CD4-positive, alpha-beta T cell treated with Interleukin-1 beta for 1 hour (primary cell): ENCODE data around the gene MRPL43.
"Not testable (repeated sequence)": the region's sequence is repeated elsewhere in the genome, so short reads cannot be mapped to it uniquely, and the experiment has no call there.

Source experiments
- DNase-seq, 2 donors: peaks; one replicate each; pipeline ENCODE4 v3.0.0-alpha.2; 2020 to 2022

Gene MRPL43

DNA sequence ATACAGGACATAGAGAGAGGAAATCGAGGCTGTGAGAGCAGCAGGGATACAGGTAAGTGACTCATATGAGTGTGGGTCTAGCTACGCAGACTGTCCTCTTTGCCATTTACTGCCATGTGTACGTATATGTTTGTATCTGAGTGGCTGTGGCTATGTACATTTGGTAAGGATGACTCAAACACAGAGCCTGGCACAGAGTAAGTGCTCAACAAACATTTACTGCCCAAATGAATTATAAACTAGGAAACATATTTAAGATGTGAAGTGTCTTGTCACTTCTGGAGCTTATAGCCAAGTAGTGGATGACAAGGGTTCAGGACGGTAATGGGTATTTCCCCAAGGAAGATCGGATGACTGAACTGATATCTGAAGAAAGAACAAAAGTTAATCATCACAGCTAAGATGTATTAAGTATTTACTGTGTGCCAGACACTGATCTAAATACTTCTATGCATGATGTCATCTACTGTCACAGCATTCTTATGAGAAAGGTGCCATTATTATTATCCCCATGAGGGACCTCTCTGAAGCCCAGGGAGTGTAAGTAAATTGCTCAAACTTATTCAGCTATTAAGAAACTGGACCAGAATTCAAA lies 6.0 kb downstream of the MRPL43 start:
- DNase-seq: no peak

DNA sequence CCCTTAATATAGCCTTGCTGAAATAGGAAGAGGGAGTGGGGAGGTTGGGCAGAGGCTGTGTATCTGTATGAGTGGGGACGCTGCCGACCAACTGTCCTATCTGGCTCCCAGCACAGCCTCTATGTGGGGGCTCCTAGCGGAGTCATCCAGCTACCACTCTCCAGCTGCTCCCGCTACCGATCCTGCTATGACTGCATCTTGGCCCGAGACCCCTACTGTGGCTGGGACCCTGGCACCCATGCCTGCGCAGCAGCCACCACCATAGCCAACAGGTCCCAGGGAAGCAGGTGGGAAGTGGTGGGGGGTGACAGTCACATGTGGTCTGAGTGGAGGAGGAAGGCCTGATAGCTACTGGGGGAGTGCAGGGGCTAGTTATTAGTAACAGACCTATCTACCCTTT lies 6.6 kb downstream of the MRPL43 start:
- no peak for DNase-seq

DNA sequence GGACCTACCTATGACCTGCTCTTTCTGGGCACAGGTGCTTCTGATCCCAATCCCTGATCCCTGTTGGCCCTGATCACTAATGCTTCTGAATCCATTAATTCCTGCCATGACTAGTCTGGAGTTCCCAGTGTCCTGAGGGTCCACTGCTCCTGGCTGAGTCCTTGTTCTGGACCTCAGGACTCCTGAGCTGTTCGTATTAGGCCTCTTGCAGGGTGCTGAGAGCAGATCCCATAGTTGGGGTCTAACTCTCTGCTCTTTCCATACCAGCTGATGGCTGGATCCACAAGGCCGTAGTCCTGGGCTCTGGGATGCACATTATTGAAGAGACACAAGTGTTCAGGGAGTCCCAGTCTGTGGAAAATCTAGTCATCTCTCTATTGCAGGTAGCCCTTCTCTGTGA lies 7.0 kb downstream of the MRPL43 start:
- DNase-seq: no peak

DNA sequence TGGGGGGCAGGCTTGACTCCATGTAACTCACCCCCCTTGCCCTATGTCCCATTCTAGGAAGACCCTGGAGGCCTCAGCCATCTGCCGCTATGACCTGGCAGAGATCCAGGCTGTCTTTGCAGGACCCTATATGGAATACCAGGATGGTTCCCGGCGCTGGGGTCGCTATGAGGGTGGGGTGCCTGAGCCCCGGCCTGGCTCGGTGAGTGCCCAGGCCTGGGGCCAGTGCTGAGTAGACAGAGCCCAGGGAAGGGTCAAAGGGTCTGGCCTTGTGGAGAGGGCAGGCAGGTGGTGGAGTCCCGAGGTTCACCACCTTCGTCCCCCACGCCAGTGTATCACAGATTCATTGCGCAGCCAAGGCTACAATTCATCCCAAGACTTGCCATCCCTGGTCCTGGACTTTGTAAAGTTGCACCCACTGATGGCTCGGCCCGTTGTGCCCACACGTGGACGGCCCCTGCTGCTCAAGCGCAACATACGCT lies 7.5 kb downstream of the MRPL43 start:
- no peak for DNase-seq

DNA sequence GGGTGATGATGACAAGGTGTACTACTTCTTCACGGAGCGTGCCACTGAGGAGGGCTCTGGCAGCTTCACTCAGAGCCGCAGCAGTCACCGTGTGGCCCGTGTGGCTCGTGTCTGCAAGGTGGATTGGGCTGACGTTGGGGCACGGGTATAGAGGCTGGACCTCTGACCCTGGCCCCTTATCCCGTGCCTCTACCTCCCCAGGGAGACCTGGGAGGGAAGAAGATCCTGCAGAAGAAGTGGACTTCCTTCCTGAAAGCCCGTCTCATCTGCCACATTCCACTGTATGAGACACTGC lies 8.4 kb downstream of the MRPL43 start:
- DNase-seq: no peak

DNA sequence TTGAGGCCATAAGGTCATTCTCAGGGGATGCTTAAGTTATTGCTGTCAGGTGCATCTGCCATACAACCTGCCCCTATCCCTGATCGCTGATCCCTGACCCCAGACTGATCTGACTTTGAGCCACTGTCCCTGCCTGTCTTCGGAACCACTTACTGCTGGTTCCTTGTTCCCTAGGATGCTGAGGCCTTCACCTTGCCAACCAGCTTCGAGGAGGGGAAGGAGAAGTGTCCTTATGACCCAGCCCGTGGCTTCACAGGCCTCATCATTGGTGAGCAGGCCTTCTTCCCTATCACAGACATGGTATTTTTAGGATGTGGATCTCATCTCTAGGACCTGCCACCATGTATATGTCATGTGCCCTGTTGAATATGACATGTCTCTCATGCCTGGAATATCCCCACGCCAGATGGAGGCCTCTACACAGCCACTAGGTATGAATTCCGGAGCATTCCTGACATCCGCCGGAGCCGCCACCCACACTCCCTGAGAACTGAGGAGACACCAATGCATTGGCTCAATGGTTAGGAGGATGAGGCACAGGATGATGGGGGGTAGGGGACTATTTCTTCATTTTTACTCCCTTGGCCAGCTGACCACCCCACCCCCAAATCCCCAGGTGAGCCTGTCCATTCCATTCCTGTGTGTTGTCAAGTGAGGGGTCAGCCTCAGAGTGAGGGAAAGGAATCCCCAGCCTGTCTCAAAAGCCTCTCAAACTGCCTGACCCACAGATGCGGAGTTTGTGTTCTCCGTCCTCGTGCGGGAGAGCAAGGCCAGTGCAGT lies 9.0 kb downstream of the MRPL43 start:
- DNase-seq: no peak

DNA sequence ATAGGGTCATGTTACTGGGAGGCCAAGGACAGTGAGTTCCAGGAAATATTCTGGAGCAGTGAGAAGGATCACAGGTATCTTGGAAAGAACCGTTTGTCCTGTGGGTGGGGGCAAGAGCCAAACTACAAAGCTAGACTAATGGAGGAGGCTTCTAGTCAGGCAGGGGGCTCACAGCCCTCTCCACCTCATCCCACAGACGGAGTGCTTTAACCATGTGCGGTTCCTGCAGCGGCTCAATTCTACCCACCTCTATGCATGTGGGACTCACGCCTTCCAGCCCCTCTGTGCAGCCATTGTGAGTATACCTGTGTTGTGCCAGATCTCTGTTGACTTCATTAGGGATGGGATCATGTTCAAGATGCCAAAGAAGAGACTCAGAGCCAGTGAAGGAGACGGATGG lies 9.9 kb downstream of the MRPL43 start:
- DNase-seq: no peak

DNA sequence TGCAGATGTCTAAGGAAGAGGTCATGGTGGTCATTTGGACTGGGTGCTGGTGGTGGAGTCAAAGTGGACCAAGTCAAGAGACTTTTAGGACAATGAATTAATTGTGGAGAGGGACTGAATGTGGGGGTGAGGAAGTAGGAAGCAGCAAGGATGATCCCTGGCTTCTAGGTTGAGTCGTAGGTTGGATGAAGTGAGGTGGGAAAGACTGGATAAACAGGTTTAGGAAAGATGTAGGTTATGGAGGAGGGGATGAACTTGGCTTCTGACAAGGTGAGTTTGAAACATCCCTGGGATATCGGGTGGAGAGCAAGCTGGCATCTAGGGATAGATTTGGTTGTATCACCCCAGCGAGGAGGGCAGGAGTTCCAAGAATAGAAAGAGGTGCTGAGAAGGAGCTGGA lies 10.4 kb downstream of the MRPL43 start:
- no peak for DNase-seq

DNA sequence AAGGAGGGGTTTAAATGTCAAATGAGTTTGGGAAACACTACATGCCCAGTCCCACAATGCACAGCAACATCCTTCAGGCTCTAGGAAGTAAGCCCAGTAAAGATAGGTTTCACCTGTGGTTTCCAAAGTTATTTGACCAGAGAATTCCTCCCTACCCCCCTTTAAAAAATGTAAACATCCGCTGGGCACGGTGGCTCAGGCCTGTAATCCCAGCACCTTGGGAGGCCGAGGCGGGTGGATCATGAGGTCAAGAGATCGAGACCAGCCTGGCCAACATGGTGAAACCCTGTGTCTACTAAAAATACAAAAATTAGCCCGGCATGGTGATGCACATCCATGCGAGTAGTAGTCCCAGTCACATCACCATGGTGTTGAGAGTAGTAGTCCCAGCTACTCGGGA lies 11.9 kb downstream of the MRPL43 start:
- DNase-seq: not testable (repeated sequence)

DNA sequence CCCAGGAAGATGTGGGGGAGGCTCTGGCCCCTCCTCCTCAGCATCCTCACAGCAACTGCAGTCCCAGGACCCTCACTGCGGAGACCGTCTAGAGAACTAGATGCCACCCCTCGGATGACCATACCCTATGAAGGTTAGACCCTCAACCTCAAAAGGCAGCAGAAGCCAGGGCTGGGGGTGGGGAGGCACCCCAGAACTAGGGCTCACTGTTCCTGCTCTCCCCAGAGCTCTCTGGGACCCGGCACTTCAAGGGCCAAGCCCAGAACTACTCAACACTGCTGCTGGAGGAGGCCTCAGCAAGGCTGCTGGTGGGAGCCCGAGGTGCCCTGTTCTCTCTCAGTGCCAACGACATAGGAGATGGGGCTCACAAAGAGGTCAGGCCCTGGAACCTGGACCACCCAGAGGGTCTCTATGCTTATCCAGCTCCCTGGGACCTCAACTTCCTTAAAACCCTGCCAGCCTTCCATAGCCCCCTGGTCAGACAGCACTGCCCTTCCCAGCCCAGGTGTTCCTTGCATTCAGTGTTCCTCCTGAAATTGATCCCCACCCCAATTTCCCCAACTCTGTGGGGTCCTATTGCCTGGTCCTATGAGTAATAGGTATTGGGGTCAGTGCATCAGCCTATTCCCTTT lies 14.3 kb downstream of the MRPL43 start:
- DNase-seq: no peak

DNA sequence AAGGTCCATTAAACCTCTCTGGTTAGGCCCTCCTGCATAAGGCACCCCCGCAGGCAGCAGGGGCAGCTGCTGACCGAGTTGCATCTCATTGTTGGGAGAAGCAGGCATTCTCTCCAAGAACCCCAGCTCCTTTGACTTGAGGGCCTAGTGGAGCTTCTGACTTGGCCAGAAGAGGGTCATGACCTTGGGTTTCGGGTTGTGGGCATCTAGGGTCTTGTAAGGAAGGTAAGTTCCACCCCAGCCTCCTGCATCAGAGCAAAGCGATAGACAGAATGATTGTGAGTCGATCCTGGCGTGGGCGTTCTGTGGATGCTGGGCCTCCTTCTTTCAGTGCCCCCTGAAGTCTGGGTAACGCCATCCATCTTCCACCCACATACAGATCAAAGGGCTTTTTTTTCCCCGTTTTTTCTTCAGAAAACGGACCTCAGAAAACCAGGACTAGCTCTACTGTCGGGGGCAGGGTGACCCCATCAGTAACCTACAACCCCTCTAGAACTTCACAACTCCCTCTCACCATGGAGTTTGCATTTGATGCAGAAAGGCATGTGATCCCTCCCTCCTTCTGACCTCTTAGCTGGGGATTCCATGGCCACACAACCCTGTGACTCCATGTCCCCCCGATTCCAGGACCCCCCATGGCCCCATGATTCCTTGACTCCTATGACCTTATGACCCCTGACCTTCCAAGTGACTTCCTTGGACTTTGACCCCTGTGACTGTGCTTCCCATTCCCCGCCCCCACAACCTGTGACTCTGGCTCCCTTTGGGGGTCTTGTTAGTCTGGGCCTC lies 15.0 kb downstream of the MRPL43 start:
- no peak for DNase-seq

DNA sequence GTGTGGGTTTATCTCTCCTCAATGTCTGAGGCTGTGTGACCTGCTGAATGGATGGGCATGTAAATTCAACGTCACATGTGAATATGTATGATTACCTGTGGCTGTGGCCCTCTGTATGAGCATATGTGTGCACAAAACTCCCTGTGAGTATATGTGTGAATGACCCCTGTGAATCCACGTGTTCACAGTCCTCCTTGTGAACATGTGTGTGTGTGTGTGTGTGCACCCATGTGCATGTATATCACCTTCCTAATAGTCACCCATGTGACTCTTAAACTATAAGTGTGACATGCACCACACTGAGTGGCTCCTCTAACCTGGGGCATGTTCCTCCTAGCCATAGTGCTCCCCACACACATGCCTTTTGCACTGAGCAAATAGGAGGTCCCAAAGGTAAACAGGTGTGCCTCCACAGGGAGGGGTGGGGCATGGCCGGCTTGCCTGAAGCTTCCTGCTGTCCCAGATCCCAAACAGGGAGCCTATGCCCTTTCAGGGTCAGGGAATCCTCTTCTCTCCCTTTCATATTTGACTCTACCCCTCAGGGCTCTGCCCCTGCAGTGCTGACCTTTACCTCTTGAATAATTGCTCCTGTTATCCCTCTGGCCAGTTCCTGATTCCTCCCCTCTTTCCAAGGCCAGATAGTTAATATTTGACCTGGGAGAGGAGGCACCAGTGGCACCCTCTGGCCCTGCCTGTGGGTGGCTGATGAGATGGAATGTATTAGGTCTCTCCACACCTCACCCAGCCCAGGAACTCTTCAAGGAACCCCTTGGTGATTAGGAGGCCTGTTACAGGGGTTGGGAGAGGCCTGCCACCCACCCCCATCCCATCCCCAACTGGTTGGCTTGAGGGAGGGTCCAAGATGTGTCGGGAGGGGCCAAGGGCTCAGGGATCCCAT lies 16.1 kb downstream of the MRPL43 start:
- DNase-seq: no peak

DNA sequence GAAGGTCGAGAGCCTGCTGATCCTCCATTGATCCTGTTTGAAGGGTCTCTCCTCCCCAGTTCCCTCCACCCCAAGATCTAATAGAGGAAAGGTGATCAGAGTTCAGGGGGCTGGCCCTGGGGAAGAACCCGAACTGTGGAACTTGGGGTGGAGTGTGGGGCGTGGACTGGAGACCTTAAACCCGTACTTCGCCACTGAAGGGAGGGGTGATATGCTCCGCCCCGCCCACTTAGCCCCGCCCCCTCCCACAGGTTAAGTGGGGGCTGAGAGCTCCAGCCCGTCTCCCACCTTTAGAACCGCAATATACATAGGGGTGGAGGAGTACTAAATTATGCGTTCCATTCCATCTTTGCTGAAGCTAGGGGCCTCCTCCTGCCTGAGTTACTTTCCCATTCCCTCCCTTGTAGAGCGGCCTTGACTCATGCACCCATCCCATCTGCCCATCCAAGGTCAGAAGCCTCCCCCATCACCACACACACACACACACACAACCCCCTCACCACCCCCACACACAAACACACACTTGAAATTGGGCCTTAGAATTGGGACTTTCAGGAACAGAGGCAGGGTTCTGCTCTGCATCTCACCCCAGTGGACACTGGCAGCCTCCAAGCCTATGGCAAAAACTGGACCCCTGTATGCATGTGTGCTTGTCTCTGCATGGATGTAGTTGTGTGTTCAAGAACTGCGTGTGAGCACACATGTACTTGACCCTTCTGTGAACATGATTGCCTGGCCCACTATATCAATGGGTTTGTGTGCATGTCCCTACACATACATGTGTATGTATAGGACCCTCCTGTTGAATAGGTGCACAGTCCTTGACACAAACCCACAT lies 17.0 kb downstream of the MRPL43 start:
- peak; percentile 49 to 53 for DNase-seq

DNA sequence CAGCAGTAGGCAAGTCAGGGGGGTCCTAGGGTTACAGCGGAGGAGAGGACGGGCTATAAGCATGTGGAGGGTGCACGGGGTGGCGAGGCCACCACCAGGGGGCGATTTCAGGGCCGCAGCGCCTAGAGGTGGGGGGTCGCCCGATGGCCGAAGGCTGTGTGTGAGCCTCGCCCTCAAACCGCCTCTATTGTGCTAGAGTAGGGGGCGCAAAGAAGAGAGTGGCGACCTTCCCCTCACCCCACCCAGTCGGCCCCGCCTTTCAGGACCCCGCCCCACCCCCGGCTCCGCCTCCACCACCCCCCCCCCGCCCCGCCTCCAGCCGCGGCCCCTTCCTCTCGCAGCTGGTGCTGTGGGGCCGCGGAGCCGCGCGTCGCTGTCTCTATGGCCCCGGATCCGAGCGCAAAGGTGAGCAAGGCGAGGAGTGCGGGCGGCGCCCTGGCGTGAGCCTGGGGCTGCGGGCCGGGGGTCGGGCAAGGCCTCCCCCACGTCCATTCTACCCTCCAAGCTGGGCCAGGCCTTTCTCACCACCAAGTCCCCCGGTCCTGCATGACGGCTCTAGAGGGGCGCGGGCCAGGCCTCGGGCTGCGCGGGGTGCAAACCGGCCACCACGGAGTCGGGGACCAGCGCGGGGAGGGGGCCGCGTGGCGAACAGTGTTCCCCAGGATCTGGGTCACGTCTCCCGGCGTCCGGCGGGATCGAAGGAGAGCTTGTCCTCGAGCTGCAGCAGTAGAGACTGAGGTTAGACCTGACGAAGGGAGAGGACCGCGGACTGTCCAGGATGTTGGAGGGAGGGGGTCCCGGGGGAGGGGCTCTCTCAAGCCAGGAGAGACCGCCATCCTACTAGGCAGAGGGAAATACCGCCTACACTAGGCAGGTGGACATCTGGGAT lies 17.9 kb downstream of the MRPL43 start, which contains the start of gene SEMA4G:
TSS of gene SEMA4G (plus strand) at position 318 of the 889 bp plus-strand sequence. CDS start 3,409 bp downstream, outside the sequence.
- DNase-seq: peak; percentile 35 to 40

DNA sequence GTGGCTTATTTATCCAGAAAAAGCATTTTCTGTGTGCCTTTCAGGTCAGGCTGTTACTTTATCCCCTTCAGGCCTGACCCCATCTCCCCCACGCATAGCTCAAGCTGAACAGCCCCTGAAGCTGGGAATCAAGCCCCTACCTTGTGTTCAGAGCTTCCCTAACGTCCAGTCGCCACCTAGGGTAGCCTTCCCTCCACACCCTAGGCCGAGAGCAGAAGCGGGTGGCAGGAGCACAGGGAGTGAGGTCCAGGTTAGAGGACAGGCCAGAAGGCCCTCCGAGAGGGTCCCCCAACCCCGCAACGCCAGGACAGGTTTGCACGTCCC lies 18.5 kb downstream of the MRPL43 start:
- DNase-seq: no peak

DNA sequence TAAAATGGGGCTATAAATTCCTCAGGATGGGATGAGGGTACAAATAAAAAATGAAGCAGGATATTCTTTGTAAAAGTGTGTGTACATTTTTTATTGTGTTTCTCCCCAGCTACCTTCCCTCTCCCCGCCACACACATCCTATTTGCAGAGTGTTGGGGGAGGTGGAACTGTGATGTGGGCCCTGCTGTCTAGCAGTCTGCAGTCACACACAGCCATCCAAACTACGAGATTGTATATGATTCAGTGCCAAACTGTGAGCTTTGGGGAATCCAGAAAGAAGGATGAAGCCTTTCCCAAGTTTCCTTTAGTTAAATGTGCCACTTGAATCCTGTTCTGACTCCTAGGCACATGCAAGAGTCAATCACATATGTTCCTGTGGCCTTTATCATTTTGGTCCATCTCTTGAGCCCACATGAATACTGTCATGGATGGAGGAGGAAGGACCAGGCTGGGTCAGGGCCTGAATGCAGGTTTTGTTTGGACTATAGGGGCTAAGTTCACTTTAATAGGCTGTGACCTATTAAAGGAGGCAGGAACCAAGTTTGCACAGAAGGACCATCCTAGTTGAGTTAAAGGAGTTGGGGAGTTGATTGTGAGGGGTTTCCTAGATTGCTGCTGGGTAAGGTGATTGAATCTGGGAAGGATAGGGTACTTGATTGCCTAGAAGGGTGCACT lies 19.1 kb downstream of the MRPL43 start:
- no peak for DNase-seq

DNA sequence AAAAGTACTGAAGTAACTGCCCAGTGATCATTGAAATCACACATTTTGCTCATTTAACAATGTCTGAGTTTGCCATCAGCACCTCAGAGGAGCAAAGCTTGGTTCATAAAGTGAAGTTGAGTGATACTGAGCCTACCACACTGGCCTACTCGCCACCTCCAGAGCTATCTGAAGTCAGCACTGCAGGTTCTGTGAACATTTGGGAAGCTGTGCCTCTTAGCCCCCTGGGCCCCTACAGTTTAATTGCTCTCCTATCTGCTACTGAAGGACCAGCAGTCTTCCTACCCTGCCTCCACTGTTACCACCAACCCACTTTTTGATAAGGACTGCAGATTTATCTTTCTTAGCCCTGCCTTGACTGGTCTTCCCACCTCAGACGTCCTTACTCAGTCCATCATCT lies 20.0 kb downstream of the MRPL43 start:
- DNase-seq: no peak

DNA sequence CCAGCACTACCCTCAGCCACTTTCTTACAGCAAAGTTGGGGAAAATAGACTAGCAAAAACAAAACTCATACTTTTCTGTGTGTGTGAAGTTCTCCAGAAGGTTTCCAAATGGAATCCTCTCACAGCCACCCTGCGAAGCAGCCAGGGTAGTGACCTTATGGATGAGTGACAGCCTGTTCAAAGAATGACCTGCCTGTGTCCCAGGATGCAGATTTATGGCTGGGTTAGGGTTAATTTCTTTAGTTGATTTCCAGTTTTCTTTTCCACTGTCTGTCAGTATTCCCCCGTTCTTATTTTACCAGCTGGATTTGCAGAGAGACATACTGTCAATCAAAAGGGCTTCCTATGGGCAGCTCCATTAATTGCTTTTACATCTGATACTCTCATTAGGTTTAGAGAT lies 20.4 kb downstream of the MRPL43 start:
- DNase-seq: no peak

DNA sequence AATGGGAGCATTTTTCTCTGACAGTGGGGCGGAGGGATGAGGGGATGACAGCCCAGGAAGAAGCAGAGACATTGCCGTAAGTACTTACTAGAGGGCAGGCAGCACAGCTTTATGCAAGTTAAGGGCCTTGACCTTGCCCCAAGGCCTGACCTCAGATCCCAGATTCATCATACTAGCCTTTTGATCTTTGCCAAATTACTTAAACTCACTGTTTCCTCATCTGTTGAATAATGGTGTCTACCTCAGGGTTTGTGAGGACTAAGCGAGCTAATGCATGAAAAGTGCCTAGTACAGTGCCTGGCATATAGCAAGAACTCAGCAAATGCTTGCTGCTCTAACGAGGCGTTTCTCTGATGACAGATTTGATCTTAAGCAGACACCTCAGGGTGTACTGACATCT lies 21.5 kb downstream of the MRPL43 start:
- DNase-seq: no peak

DNA sequence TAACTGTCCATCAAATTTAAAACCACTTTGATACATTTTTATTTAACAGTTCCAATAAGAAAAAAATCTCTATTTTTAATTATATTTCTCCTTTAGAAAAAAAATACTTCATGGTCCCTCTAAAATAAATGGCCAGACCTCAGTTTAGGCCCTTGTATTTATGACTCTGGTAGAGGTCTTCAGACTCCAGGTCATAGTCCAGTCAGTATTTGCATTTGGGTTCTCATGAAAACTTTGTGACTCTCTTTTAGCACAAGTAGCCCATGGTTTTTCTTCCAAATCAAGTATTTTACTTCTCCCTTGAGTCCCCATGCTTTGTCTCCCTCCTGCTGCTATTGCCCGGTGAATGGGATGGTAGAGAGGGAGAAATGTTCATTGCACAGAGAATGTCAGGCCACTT lies 23.5 kb downstream of the MRPL43 start:
- DNase-seq: no peak
